Lower leg skin (tissue), 3 donors: ENCODE measurements around the gene IDE.

Experiments
- CTCF ChIP-seq, 3 donors: fragments of 450-650 bp; IDR thresholded peaks; one replicate each; pipeline ENCODE4 v1.5.1; 2016; ENCODE audit warnings: antibody characterized with exemption in 3 of 3, mild to moderate bottlenecking in 3 of 3, moderate library complexity in 2 of 3
- POLR2A ChIP-seq, 2 donors: fragments of 450-650 bp; IDR thresholded peaks; one replicate each; pipeline ENCODE4 v1.6.1; 2016 to 2017; ENCODE audit warnings: antibody characterized with exemption in 2 of 2, mild to moderate bottlenecking in 1 of 2, moderate library complexity in 1 of 2

- TF ChIP-seq CTCF (IDR thresholded peaks at IDR 0.05), result no peak
- TF ChIP-seq POLR2A (IDR thresholded peaks at IDR 0.05), result no peak
Measured at GRCh38 chr10:92475357-92475868, 98.5 kb downstream of the IDE start.
